GM12873 (cell line): ENCODE measurements around the gene PRKCQ.

Experiments
- TF ChIP-seq, protein P1 (sequence below): IDR thresholded peaks from 2 replicates; pipeline ENCODE4 v1.5.1; 2012; ENCODE audit warnings: low read depth, mild to moderate bottlenecking, moderate library complexity, low read length, control low read depth; ENCODE audit not compliant: insufficient read depth; ENCODE audit errors: missing control alignments

The PRKCQ gene

DNA sequence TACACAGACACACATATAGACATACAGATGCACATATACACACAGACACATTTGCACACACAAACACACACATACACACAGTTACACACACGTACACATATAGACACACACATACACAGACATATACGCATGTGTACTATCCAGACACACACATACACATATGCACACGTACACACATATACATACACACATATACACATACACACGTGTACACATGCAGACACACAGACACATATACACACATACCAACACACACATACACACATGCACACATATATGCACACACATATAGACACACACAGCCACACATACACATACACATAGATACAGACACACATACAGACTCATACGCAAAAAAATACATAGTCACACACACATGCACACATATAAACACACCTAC lies 193.1 kb downstream of the PRKCQ start:
- TF ChIP-seq, protein P1, sequence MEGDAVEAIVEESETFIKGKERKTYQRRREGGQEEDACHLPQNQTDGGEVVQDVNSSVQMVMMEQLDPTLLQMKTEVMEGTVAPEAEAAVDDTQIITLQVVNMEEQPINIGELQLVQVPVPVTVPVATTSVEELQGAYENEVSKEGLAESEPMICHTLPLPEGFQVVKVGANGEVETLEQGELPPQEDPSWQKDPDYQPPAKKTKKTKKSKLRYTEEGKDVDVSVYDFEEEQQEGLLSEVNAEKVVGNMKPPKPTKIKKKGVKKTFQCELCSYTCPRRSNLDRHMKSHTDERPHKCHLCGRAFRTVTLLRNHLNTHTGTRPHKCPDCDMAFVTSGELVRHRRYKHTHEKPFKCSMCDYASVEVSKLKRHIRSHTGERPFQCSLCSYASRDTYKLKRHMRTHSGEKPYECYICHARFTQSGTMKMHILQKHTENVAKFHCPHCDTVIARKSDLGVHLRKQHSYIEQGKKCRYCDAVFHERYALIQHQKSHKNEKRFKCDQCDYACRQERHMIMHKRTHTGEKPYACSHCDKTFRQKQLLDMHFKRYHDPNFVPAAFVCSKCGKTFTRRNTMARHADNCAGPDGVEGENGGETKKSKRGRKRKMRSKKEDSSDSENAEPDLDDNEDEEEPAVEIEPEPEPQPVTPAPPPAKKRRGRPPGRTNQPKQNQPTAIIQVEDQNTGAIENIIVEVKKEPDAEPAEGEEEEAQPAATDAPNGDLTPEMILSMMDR: no peak

DNA sequence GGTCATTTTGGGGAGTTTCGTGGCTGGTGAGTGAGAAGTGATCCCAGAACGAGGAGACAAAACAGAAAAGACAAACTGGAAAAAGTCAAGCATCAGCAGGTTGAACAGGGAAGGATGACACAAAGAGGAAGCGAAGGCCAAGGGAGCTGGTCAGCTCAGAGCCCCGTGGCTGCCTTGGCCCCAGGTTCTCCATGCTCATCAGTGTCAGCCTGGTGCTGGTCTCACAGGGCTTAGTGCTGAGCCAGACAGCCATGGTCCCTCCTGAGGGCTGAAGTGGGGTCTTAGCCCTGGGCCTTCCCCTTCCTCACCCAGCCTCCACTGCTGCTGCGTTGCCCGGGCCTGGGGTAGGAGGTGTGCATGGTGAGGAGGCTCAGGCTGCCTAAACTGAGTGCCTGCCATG lies 193.7 kb downstream of the PRKCQ start:
- TF ChIP-seq, protein P1: no peak

DNA sequence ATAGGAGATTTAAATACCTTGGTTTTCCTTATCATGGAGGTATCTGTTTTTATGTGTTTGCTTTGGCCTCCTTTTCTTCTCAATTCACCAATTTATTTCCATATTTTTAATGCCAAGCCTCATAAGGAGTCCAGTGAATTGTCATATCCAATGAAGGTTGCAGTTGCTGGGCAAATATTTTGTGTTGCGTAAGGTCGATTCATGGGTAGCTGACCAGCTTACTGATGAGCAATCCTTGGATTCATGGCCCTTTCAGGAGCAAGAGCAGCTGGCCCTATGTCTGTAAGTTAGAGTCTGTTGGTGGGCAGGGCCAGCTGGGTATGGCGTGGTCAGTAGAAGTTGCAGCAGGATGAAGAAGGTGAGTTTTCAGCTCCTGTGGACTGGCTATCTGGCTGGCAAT lies 194.4 kb downstream of the PRKCQ start:
- TF ChIP-seq, protein P1: no peak

DNA sequence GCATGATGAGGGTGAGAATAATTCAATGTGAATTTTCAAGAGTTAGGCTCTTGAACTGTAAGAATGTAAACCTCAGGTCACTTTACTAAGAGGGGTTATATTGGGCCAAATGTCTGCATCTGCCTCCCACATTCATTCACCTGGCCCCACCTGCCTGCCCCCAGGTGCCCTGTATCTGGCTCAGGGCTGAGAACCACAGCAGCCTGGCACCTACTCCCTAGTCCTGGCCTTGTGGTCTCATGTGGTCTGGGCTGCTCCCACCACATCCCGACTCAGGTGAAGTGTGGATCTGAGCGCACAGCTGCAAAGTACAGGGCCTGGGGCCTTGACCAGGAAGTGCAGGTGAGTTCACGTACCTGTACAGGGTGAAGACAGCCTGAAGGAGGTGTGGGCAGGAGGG lies 195.2 kb downstream of the PRKCQ start:
- TF ChIP-seq, protein P1: no peak

DNA sequence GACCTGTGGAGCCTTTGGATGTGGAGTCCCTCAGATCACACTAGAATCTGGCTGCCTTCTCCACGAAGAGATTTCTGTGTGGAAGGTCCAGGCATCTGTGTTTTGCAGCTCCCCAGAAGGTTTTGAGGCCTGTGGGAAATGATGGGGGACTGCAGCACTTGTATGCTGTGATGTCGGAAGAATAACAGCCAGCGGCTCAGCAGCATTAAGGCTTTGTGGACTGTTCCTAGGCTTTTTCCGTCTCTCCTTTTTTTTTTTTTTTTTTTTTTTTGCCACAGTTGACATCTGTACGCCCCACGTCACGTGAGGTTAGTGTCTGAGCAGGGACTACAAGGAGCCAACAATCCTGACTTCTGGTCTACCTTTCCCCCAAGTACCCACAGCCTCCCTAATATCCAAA lies 196.0 kb downstream of the PRKCQ start:
- TF ChIP-seq, protein P1: no peak

DNA sequence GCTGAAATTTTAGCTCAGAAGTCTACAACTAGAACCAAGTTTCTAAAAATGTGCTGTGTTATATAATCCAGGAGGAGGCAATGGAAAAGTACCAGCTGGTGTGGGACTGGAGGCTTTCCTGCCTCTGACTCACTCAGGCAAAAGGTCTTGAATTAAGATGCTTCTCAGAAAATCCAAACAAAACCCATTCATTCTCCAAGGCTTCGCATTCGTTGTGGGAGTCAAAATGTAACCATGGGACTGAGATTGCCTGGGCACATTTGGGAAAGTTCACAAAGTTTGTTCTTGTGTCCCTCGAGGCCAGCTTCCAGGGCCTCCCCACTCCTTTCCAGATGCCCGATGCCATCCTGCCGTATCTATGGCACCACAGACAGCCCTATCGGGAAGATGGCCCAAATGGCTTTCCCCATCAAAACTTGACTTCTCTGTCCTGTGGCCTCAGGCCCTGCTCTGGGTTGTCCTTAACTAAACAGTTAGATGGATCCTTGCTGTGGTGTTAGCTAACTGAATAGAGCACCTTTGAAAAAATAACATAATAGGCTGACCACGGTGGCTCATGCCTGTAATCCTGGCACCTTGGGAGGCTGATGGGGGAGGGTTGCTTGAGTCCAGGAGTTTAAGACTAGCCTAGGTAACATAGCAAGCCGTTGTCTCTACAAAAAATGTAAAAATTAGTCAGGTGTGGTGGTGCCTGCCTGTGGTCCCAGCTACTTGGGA lies 196.8 kb downstream of the PRKCQ start:
- TF ChIP-seq, protein P1: no peak

DNA sequence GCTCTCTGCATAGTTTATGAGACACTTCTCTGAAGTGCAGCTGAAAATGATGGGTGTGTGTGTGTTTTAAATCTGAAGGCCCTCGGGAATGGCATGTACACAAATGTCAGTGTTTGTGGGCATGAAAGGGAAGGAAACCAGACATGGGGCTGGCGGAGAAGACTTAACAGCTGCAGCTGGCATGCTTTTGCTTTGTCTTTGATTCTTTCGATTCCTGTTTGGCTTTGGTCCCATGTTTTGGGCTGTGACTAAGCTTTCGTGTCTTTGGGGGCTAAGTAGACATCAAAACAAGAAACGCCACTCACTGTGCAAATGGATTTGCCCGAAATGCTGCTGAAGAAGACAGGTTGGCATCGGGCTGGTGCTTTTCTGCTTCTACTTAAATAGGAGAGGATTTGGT lies 198.0 kb downstream of the PRKCQ start:
- TF ChIP-seq, protein P1: no peak
